GM12878 (cell line): ENCODE measurements around the gene HBB. TPM values are rescaled to one million over a fixed set of nuclear protein-coding genes. Genes with fewer than 3 reads are reported as not detected.

Experiments
- ATAC-seq: fragments of 200-7000 bp; cut with Tn5 transposase; 3 replicates; pipeline ENCODE4 v1.9.1; 2020; ENCODE audit warnings: mild to moderate bottlenecking, moderate library complexity
- BruUV-seq: library from RNA; stranded (reverse); fragments of 400-500 nt; replicated peaks from 2 replicates; lab custom pipeline; 2021; lab: Mats Ljungman, UMichigan
- CTCF ChIA-PET: fragments of 300-600 bp; sonication (Branson Sonifier 250); formaldehyde crosslinking; extraction: SDS; loops from one replicate; lab custom pipeline; 2021; ENCODE audit warnings: inconsistent platforms; lab: Yijun Ruan, JAX
- POLR2A ChIA-PET: fragments of 350-600 bp; formaldehyde crosslinking; extraction: SDS; loops from one replicate; lab custom pipeline; 2021; ENCODE audit warnings: inconsistent platforms; lab: Charles Lee
- RAD21 ChIA-PET: fragments of 300-600 bp; sonication (Branson Sonifier 250); formaldehyde crosslinking; loops from one replicate; lab custom pipeline; 2023; ENCODE audit warnings: antibody characterized with exemption; ENCODE audit not compliant: unreplicated experiment; lab: Charles Lee
- SMC1A ChIA-PET: fragments of 300-600 bp; sonication (Branson Sonifier 250); formaldehyde crosslinking; loops from one replicate; lab custom pipeline; 2023; ENCODE audit not compliant: unreplicated experiment, uncharacterized antibody; lab: Charles Lee
- DNase-seq: peaks from one replicate; pipeline ENCODE4 v3.0.0-alpha.2; 2011; ENCODE audit warnings: low read depth, low spot score
- FAIRE-seq: peaks from 3 replicates; lab custom pipeline; 2011; peaks lifted over from hg19 to GRCh38; lab: Jason Lieb, UNC
- H2AFZ ChIP-seq: 2 replicates; pipeline ENCODE4 v1.6.0; 2011; ENCODE audit warnings: low read depth, low read length, control low read depth; ENCODE audit not compliant: control insufficient read depth
- H3K27ac ChIP-seq: 2 replicates; pipeline ENCODE4 v1.5.1; 2011; ENCODE audit warnings: control low read depth; ENCODE audit not compliant: control insufficient read depth, insufficient read depth
- H3K27me3 ChIP-seq, 2 experiments: replicated peaks in 1 of 2; 2 replicates each; pipeline versions ENCODE4 v1.6.0 to v1.6.1; 2011; ENCODE audit warnings: low read length in 1 of 2; ENCODE audit not compliant: control insufficient read depth in 2 of 2, insufficient read depth in 2 of 2
- H3K36me3 ChIP-seq, 2 experiments: 2 replicates each; pipeline ENCODE4 v1.5.1; 2011; ENCODE audit warnings: low read length in 1 of 2; ENCODE audit not compliant: control insufficient read depth in 2 of 2, insufficient read depth in 2 of 2
- H3K4me1 ChIP-seq: 2 replicates; pipeline ENCODE4 v1.6.1; 2011; ENCODE audit warnings: mild to moderate bottlenecking, low read length, moderate library complexity, mixed read lengths; ENCODE audit not compliant: control insufficient read depth, insufficient read depth
- H3K4me2 ChIP-seq: 2 replicates; pipeline ENCODE4 v1.6.0; 2011; ENCODE audit warnings: control low read depth; ENCODE audit not compliant: control insufficient read depth, insufficient read depth
- H3K4me3 ChIP-seq: fragments of 200-600 bp; sonication (generic); 2 replicates; pipeline ENCODE4 v1.5.1; 2016
- H3K79me2 ChIP-seq: 2 replicates; pipeline ENCODE4 v1.6.0; 2011; ENCODE audit warnings: low read length; ENCODE audit not compliant: control insufficient read depth, insufficient read depth
- H3K9ac ChIP-seq: 2 replicates; pipeline ENCODE4 v1.8.0; 2011; ENCODE audit warnings: low read length, control low read depth, mixed read lengths; ENCODE audit not compliant: control insufficient read depth, insufficient read depth
- H3K9me3 ChIP-seq: replicated peaks from 3 replicates; pipeline ENCODE4 v1.5.1; 2011; ENCODE audit warnings: mild to moderate bottlenecking, low read length; ENCODE audit not compliant: control insufficient read depth, insufficient read depth
- H4K20me1 ChIP-seq: 2 replicates; pipeline ENCODE4 v1.6.0; 2011; ENCODE audit not compliant: control insufficient read depth, insufficient read depth
- BHLHE40 ChIP-seq, 2 experiments: fragments of 450-650 bp in 1 of 2; IDR thresholded peaks; 2 replicates each; pipeline ENCODE4 v1.6.1; 2011 to 2017; ENCODE audit warnings: low read depth in 2 of 2, borderline replicate concordance in 1 of 2, improper control_type of control experiment in 1 of 2, low read length in 1 of 2, mild to moderate bottlenecking in 1 of 2
- ETV6 ChIP-seq, 2 experiments: fragments of 450-650 bp in 1 of 2; IDR thresholded peaks in 1 of 2; conservative IDR thresholded peaks in 1 of 2; 2 replicates each; pipeline ENCODE4 v1.6.1; 2014; ENCODE audit warnings: antibody characterized with exemption in 1 of 2, borderline replicate concordance in 1 of 2, low read depth in 1 of 2, mild to moderate bottlenecking in 1 of 2, moderate library complexity in 1 of 2
- POLR2A ChIP-seq: IDR thresholded peaks from 2 replicates; pipeline ENCODE4 v1.6.1; 2011; ENCODE audit warnings: low read depth, mild to moderate bottlenecking, low read length
- SIN3A ChIP-seq: IDR thresholded peaks from 2 replicates; pipeline ENCODE4 v1.6.1; 2012; ENCODE audit warnings: low read depth, low read length, improper control_type of control experiment
- TCF3 ChIP-seq: IDR thresholded peaks from 2 replicates; pipeline ENCODE4 v1.6.1; 2012; ENCODE audit warnings: low read depth, mild to moderate bottlenecking, low read length, borderline replicate concordance; ENCODE audit not compliant: insufficient read depth
- ZNF207 ChIP-seq: fragments of 450-650 bp; IDR thresholded peaks from 2 replicates; pipeline ENCODE4 v1.6.1; 2014; ENCODE audit warnings: antibody characterized with exemption, mild to moderate bottlenecking, borderline replicate concordance
- WGBS: methylation state at CpG from one replicate; pipeline ENCODE4 v1.1.6; 2016; ENCODE audit warnings: low lambda C conversion rate; ENCODE audit not compliant: insufficient replicate concordance, insufficient coverage; ENCODE audit errors: missing lambda C conversion rate; 5-methylcytosine and 5-hydroxymethylcytosine counted together
- in situ Hi-C: fragments of 300-500 bp; cut with MboI; formaldehyde crosslinking; loops from 9 replicates; pipeline ENCODE4 v1.14.3; 2018; ENCODE audit warnings: mixed read lengths
- intact Hi-C: fragments of 100-400 bp; cut with micrococcal nuclease; formaldehyde crosslinking; loops from one replicate; pipeline ENCODE4 v1.14.2; 2022; ENCODE audit not compliant: unreplicated experiment
- polyA plus RNA-seq, 11 experiments: library from polyadenylated mRNA; depleted of rRNA in 4 of 11; unstranded in 6 of 11; stranded (reverse) in 5 of 11; fragments of >200 nt; fragmentation: Nextera tagmentation in 4 of 11; fragmentation: Illumina TruSeq in 1 of 11; extraction: Ambion mirVana in 4 of 11; extraction: Trizol in 1 of 11; gene quantifications; 1 replicate in 1 of 11; 2 replicates in 10 of 11; pipeline versions ENCODE4 v1.2.1 to v1.2.3, GENCODE V29; 2011 to 2016; ENCODE audit warnings: inconsistent platforms in 2 of 11, missing spikeins in 2 of 11, low read depth in 1 of 11
- total RNA-seq, 4 experiments: library from RNA; depleted of rRNA in 3 of 4; stranded (reverse); fragments of >200 nt in 3 of 4; fragmentation: Illumina TruSeq in 1 of 4; extraction: Trizol in 1 of 4; gene quantifications; 2 replicates each; pipeline versions ENCODE4 v1.2.1 to v1.2.3, GENCODE V29; 2013 to 2021
- TF ChIP-seq, protein P1 (sequence below): IDR thresholded peaks from 2 replicates; pipeline ENCODE4 v1.6.1; 2012; ENCODE audit warnings: mild to moderate bottlenecking, low read depth, low read length
- TF ChIP-seq, protein P2 (sequence below): IDR thresholded peaks from 2 replicates; pipeline ENCODE4 v1.6.1; 2011; ENCODE audit warnings: mild to moderate bottlenecking, low read depth, low read length, moderate library complexity; ENCODE audit not compliant: insufficient replicate concordance
- TF ChIP-seq, protein P3 (sequence below): IDR thresholded peaks from 2 replicates; pipeline ENCODE4 v1.6.1; 2011; ENCODE audit warnings: borderline replicate concordance, low read depth, mild to moderate bottlenecking, moderate library complexity, mixed read lengths, low read length; ENCODE audit not compliant: insufficient read depth; ENCODE audit errors: extremely low read length
- TF ChIP-seq, protein P4 (sequence below): IDR thresholded peaks from 2 replicates; pipeline ENCODE4 v1.6.1; 2011; ENCODE audit warnings: low read depth, mild to moderate bottlenecking, low read length, moderate library complexity, borderline replicate concordance; ENCODE audit errors: extremely low read depth

HBB gene
- total and polyA plus RNA-seq, 10 of the 15 experiments (the other 5 are each of a cell fraction or from before 2014, with no cell fraction given): 0.36 TPM; not detected in 9

DNA sequence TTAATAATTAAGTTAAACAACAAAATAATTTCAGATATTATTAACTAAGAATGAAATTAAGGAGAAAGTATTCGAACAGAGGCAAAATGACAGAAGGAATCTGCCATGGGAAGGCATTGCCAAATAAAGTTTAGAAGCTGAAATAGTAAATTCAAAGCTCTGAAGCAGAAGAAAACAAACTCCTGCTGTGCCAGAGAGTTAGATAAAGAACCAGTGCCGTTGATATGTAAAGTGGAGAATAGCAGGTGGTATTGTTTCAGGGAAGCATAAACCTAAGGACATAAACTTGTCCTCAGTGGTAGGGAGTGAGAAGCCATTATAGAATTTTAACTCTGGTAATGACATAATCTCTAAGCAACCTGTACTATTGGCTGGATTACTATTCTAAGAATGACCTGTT is 30.4 kb upstream of the HBB start:
- Histone ChIP-seq H3K27ac (no peak overlapping the region), H4K20me1 (no peaks in the 10 kb centered on the region), H3K4me2 (no peak overlapping the region), H3K36me3 (no peaks in the 10 kb centered on the region), H3K4me1 (no peaks in the 10 kb centered on the region), H3K79me2 (no peaks in the 10 kb centered on the region), H3K4me3 (no peak overlapping the region), H2AFZ (no peak overlapping the region), H3K9ac (no peak overlapping the region), H3K27me3 (no peaks in the 10 kb centered on the region), H3K9me3 (no peaks in the 10 kb centered on the region)
- WGBS: 8% methylated on average over 2 of the region's 2 CpGs
- DNase-seq (no peak), FAIRE-seq (no peak), ATAC-seq (no peak)
- BruUV-seq: no TSS peak
- POLR2A ChIA-PET: no interaction called here
- in situ Hi-C loops (no loop called here), intact Hi-C loops (no loop called here)
- CTCF ChIA-PET: no interaction called here
- RAD21 ChIA-PET: no interaction called here
- TF ChIP-seq ETV6 (conservative IDR thresholded peaks at IDR 0.05 in 1 of 2, IDR thresholded peaks at IDR 0.05 in 1 of 2; ENCODE audit: borderline replicate concordance in 1 of 2, low read depth in 1 of 2) (no peak), SIN3A (no peak), TCF3 (no peak), BHLHE40 (IDR thresholded peaks at IDR 0.05; ENCODE audit: borderline replicate concordance in 1 of 2, low read depth in 2 of 2, low read length in 1 of 2) (no peak), POLR2A (no peak), ZNF207 (no peak)
- TF ChIP-seq, protein P1, sequence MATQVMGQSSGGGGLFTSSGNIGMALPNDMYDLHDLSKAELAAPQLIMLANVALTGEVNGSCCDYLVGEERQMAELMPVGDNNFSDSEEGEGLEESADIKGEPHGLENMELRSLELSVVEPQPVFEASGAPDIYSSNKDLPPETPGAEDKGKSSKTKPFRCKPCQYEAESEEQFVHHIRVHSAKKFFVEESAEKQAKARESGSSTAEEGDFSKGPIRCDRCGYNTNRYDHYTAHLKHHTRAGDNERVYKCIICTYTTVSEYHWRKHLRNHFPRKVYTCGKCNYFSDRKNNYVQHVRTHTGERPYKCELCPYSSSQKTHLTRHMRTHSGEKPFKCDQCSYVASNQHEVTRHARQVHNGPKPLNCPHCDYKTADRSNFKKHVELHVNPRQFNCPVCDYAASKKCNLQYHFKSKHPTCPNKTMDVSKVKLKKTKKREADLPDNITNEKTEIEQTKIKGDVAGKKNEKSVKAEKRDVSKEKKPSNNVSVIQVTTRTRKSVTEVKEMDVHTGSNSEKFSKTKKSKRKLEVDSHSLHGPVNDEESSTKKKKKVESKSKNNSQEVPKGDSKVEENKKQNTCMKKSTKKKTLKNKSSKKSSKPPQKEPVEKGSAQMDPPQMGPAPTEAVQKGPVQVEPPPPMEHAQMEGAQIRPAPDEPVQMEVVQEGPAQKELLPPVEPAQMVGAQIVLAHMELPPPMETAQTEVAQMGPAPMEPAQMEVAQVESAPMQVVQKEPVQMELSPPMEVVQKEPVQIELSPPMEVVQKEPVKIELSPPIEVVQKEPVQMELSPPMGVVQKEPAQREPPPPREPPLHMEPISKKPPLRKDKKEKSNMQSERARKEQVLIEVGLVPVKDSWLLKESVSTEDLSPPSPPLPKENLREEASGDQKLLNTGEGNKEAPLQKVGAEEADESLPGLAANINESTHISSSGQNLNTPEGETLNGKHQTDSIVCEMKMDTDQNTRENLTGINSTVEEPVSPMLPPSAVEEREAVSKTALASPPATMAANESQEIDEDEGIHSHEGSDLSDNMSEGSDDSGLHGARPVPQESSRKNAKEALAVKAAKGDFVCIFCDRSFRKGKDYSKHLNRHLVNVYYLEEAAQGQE: no peak
- TF ChIP-seq, protein P2, sequence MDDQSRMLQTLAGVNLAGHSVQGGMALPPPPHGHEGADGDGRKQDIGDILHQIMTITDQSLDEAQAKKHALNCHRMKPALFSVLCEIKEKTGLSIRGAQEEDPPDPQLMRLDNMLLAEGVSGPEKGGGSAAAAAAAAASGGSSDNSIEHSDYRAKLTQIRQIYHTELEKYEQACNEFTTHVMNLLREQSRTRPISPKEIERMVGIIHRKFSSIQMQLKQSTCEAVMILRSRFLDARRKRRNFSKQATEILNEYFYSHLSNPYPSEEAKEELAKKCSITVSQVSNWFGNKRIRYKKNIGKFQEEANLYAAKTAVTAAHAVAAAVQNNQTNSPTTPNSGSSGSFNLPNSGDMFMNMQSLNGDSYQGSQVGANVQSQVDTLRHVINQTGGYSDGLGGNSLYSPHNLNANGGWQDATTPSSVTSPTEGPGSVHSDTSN: no peak
- TF ChIP-seq, protein P3, sequence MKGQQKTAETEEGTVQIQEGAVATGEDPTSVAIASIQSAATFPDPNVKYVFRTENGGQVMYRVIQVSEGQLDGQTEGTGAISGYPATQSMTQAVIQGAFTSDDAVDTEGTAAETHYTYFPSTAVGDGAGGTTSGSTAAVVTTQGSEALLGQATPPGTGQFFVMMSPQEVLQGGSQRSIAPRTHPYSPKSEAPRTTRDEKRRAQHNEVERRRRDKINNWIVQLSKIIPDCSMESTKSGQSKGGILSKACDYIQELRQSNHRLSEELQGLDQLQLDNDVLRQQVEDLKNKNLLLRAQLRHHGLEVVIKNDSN: no peak
- TF ChIP-seq, protein P4, sequence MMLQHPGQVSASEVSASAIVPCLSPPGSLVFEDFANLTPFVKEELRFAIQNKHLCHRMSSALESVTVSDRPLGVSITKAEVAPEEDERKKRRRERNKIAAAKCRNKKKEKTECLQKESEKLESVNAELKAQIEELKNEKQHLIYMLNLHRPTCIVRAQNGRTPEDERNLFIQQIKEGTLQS: no peak
- SMC1A ChIA-PET: no interaction called here
